HG03460 (cell line): Measurements from ENCODE around the gene FURIN.
"Not testable (repeated sequence)": the region's sequence is repeated elsewhere in the genome, so short reads cannot be mapped to it uniquely, and the experiment has no call there.

ENCODE experiments used
- ATAC-seq: cut with Tn5 transposase; IDR thresholded peaks from one replicate; pipeline ENCODE4 v1.9.1; 2021; ENCODE audit not compliant: unreplicated experiment

Gene FURIN

DNA sequence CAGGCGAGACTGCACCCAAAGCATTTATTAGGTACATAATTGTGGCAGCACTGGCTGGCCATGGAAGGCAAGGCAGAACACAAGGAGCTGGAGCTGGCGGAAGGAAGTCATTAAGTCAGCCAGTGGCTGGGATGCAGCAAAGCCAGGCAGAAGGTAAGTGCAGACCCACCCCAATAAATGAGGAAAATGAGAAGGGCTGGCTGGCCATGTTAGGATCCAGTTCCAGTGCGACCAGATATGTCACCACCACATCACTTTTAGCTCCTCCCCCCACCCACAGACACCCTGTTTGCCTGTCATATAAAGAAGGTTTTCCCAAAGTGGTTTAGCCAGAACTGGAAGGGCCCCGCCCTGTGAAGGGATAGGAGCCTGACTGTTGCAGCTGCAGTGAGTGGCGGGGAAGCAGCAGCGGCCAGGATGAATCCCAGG, at the start of gene FURIN:
TSS of gene FURIN (plus strand) at position 328 of the 429 bp plus-strand sequence. CDS start 7,153 bp downstream, outside the sequence.
- no peak for ATAC-seq

DNA sequence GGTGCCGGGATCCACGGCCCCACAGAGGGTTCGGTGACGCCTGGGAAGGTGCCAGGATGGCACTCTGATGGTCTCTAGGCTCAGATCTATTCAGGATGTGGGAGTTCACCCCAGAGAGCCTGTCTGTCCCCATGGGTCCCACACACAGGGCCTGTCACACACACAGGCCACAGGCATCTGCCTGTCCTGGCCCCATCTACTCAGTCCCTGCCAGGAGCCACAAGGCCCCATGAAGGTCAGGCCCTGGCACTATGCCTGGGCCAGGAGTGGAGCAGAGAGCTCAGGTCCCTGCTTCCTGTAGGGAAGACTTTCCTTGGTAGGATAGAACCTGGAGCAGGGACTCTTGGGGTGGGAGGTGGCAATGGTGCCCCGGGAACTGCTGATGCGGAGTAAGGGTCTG, 49.0 kb upstream of the FURIN start:
- ATAC-seq = no peak

DNA sequence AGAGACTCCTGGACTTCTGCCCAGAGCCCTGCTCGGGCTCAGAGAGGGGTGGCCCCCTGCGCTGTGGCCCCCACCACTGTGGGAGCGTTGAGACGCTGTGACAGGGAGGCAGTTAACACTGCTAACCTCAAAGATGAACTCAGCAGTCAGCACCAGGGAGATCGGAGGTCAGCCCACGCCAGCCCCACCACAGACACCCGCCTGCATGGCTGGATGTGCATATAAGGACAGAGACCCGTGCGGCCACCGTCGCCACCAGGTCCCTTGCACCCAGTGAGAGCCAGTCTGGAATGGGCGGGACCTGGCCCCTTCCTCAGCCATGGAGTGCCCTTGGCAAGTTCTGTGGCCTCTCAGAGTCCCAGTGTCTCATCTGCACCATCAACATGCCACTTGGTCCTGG, 48.5 kb upstream of the FURIN start:
- no peak for ATAC-seq

DNA sequence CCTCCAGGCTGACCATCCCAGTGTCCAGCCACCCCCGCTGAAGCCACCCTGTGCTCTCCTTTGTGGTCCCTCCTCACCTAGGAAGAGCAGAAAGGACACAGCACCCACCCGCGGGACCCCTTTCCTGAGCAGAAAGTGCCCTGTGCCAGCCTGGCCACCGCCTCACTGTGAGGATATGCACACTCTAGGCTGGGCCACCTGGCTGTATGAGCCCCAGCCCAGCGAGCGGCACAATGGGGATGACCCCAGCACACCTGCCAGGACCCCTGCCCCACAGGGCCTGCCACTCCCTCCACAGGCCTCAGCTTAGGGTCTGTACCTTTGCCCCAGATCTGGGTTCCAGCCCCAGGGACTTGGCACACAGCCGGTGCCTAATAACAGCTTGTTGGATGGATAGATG, 47.9 kb upstream of the FURIN start:
- no peak for ATAC-seq

DNA sequence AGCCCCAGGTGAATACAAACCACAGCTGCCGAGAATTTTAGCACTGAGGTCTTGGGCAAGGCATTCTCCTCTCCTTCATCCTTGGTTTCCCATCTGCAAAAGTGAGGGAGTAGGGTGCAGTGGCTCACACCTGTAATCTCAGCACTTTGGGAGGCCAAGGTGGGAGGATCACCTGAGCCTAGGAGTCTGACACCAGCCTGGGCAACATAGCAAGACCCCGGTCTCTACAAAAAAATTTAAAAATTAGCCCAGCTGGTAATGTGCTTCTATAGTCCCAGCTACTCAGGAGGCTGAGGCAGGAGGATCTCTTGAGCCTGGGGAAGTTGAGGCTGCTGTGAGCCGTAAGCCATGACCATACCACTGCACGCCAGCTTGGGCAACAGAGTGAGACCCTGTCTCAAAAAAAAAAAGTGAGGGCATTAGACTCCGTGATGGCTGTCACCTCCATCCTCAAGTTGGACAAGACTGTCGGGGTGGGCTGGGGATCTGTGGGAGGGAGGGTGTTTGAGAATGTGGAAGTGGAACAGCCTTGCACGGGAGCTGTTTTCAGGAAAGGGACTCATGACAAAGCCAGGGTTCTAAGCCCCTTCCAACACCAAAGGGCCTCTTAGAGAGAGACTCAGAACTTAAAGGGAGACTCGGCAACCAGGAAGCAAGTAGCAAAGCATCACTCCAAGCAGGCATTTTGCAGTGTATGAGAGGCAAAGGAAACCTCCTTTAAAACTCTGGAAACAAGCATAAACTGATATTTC, 46.0 kb upstream of the FURIN start:
- ATAC-seq = no peak

DNA sequence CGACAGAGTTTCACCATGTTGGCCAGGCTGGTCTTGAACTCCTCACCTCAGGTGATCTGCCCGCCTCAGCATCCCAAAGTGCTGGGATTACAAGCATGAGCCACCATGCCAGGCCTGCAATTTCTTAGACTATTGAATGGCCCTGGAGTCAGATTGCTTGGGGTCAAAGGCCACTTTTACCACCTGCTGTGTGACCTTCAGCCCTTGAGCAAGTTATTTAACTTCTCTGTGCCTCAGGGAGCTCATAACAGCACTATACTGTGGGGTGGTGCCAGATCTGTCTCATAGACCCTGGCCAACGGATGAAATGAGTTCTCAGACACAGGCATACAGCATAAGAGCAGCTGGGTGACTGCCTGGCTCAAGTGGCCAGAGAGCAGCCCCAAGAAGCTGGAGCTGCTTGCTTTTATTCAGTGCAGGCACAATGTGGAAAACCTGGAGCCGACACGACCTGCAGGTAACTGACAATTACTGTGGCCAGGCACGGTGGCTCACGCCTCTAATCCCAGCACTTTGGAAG, 44.9 kb upstream of the FURIN start:
- ATAC-seq = no peak

DNA sequence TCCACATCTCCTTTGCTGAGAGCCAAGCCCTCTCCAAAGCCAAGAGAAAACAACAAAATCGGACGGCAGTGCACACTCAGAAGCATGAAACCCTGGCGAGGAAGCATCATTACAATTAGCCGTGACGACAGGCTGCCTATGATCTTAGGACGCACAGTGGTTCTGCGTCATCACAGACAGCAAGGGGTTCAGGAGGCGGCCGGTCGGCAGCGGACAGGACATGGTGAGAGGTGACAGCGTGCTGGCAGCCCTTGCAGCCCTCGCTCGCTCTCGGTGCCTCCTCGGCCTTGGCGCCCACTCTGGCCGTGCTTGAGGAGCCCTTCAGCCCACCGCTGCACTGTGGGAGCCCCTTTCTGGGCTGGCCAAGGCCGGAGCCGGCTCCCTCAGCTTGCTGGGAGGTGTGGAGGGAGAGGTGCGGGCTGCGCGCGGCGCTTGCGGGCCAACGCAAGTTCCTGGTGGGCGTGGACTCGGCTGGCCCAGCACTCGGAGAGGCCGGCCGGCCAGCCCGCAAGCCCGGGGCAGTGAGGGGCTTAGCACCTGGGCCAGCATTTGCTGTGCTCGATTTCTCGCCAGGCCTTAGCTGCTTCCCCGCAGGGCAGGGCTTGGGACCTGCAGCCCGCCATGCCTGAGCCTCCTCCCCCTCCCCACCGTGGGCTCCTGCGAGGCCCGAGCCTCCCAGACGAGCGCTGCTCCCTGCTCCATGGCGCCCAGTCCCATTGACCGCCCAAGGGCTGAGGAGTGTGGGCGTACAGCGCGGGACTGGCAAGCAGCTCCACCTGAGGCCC, 43.1 kb upstream of the FURIN start:
- ATAC-seq = not testable (repeated sequence)

DNA sequence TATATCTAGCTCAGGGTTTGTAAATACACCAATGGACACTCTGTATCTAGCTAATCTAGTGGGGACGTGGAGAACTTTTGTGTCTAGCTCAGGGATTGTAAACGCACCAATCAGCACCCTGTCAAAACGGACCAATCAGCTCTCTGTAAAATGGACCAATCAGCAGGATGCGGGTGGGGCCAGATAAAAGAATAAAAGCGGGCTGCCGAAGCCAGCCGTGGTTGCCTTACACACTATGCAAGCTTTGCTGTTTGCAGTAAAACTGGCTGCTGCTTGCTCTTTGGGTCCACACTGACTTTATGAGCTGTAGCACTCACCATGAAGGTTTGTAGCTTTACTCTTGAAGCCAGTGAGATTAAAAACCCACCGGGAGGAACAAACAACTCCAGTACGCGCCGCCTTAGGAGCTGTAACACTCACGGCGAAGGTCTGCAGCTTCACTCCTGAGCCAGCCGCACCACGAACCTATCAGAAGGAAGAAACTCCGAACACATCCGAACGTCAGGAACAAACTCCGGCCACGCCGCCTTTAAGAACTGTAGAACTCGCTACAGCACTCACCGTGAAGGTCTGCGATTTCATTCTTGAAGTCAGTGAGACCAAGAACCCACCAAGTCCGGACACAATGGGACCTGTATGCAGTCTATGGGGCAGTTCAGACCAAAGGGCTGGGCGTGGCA, 42.0 kb upstream of the FURIN start:
- not testable (repeated sequence) for ATAC-seq

DNA sequence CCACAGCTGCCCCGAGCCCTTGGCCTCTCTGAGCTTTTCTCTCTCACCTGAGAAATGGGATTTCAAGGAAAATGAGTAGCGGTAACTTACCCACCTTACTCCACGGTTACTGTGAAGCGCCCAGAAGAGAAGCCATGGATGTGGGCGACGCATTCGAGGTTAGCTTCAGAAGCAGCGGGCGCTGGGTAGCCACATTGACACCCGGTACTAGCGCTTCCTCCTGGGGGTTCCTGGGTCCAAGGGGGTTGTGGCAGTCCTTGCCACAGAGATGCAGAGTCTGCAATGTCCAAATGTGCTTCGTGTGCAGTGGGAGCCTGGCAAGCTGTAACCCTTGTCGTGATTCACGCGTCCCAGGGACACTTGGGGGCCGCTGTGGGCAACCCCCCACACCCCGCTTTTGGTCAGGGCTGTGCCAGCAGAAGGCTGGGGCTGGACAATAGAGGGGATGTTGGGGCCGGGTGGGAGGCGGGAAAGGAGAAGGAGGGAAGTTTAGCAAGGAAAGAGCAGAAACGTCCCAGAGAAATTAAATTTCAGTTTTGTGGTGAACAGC, 41.4 kb upstream of the FURIN start:
- no peak for ATAC-seq

DNA sequence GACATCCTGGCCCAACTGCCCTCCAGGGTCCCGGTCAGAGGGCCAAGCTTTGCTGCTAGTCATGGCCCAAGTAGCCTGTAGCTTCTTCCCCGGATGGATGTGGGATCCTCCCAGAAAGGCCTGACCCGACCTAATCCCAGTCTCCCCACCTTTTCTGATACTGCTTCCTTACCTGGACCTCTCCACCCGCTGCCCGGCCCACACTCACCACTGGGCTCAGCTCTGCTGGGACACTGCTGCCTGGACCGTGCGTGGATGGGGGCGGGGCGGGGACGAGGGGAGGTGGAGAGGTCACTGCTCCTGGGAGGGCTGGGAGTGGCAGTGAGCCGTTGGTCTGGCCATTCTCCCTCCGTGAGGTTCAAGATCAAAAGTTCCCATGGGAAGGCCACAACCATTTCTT, 40.3 kb upstream of the FURIN start:
- ATAC-seq = no peak

DNA sequence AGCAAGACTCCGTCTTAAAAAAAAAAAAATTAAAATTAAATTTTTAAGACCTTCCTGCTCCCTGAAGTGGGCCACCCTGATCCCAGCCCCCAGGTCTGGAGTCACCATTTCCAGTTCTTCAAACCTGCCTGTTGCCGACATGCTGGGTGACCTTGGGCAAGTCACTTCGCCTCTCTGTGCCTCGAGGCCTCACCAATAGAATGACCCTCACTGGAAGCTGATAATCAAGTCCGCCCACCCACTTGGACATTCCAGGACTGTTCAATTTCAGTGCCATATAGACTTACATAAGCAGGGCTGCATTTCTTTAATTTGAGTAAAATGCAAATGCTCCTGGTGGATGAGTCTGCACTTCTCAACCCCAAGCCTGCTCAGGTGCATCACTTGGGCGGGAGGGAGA, 39.3 kb upstream of the FURIN start:
- ATAC-seq = no peak

DNA sequence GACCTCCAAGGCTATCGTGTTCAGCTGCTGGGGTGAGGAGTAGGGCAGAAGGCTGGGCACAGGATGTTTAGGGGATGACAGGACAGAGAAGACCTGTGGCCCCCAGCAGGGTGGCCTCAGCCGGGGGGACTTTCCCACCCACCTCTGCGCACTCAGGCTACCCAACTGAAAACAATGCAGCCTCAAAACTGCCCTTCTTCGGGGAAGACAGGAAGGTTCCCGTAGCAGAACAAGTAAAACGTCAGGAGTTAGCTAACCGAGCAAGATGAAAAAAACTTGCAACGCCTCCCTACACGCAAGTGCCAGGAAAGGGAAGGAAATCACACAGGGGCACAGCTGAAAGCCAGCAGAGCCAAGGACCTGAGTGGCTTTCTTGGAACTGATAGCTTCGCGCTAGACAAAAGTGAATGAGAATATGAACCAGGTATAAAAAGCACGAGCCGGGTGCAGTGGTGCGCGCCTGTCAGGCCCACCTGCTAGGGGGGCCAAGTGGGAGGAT, 38.4 kb upstream of the FURIN start:
- no peak for ATAC-seq

DNA sequence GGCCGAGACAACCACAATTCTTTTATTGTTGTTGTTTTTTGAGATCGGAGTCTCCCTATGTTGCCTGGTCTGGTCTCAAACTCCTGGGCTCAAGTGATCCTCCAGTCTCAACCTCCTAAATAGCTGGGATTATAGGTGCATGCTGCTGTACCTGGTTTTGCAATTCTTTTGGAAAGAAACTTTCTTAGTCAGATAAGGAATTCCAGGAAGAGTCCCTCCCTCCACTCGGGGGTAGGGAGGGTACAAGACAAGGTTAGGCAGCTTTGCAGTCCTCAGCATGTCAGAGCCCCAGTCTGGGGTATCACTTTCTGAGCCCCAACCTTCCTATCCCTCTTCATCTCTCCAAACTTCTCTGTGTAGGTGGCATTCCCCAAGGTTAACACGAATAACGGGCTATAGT, 33.8 kb upstream of the FURIN start:
- ATAC-seq = no peak

DNA sequence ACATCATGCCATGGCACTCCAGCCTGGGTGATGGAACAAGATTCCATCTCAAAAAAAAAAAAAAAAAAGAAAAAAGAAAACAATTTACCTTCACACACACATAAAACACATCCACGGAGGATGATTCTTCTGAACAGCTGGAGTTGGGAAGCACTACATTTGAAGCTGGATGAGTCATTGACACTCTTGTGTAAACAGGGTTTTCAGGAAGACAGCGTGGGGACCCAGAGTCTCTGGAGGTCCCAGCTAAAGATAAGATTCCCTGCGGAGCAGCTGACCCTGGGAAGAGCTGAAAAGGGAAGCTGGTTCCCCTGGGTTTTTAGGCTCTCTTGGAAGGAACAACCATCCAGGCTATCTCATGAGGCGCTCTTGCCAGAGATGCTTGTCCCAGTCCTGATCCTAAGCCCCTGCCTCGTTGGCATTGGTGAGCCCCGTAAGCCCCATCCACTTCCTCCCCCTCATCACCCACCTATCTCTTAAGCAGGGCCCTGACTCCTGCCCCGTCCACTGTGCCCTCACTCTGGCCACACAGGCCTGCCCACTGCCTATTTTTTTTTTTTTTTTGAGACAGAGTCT, 32.0 kb upstream of the FURIN start:
- no peak for ATAC-seq

DNA sequence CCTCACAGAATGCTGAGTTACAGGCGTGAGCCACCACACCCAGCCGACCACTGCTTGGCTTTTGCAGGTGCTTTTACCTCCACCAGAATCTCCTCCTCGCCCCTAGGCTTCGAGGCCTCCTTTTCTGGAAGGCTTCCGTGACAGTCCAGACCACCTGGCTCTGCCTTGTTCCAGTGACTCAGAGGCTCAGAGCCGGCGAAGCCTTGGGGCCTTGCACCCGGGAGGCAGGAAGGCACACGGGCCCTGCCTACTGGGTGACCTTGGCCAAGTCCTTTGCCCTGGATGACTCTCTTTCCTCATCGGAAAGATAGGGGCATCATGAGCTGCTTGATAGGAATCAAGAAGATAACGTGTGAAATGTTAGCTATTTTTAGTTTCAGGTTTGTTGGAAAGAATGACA, 31.3 kb upstream of the FURIN start:
- no peak for ATAC-seq

DNA sequence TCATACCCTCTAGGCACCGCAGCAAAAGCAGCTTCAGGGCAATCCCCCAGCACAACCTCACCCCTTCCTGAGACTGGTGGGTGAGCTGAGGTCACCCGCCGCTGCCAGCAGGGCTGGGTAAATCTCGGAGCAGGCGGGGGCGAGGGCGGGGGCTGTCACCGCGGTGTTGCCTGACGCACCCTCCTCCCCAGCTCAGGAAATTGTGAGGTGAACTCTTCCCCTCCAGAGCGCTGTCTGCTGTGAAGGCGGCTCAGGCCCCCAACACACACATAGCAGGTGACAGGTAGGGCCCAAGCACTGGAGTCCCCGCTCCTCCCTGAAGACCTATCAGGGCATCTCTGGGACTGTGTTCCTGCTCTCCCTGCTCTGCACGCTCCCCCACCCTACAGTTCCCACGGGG, 30.2 kb upstream of the FURIN start:
- no peak for ATAC-seq

DNA sequence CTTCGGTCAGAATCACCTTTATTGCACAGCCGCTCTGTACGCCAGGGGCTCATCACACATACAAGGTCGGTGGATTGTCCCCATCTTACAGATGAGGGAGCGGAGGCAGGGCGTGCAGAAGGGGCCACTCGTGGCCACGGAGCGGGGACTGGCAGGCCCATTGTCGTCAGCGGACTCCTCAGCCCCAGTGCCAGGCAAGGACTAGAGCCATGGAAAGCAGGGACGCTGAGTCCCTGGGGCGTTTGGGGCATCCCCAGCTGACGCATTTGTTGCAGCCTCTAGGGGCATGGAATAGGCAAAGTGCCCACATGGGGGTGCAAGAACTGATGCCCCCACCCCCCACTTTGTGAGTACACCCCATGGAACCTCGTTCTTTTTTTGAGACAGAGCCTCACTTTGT, 29.8 kb upstream of the FURIN start:
- no peak for ATAC-seq

DNA sequence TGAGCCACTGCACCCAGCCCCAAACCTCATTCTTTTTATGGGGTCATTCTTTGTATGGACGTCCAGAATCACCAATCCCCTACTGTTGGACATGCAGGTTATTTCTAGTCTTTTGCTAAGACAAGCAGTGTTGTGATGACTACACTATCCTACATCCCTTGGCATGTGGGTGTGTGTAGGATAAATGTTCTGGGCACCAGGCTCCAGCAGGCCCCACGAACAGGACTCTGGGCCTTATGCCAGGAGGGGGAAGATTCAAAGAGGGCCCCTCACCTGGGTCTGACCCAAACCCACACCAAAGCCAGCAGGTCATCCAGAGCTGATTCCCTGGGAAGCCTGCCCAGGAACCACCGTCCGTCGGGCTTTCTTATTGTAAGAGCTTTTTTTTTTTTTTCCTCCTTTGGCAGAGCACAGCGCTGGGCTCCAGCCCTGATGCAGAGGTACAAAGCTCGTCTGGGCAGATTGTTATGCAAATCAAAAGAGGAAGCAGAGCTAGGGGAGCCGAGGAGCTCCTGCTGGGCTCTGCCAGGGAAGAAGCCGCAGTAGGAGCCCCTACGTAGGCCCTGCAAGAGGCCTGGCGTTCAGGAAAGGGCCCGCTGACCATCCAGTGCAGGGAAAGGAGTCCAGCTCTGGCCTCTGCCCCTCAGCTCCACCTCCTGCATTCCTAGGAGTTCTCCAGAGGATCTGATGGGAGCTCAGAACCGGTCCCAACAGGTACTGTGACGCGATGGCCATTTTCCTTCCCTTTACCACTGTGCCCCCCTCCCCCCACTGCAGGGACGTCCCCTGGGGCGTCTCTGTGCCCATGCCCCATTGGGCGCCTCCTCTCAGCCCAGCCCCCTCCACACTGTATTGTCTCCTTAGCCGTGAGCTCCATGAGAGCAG, 29.0 kb upstream of the FURIN start:
- peak; percentile 76 for ATAC-seq

DNA sequence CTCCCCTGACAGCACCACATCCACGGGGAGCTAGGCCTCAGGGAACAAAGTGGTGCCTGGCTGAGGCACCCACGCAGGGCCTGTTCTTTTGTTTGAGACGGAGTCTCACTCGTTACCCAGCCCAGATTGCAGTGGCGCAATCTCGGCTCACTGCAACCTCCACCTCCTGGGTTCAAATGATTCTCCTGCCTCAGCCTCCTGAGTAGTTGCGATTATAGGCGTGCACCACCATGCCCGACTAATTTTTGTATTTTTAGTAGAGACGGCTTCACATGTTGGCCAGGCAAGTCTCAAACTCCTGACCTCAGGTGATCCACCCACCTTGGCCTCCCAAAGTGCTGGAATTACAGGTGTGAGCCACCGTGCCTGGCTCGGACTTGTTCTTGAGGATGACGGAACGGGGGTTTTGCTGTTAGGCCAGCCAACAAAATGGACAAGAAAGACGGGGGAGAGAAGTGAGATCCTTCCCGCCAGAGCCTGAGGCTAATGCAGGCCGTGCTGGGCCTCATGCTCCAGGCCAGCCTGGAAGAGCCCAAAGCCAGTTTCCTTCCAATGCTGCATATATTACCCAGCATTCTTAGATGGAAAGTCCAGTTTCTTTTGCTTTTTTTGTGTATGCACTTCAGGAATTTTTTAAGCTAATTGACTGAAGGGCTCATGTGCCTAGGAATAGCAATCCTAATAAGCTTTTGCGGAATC, 28.1 kb upstream of the FURIN start:
- no peak for ATAC-seq
